ENCODE measurements around the gene PPIL1. TPM values are rescaled to one million over a fixed set of nuclear protein-coding genes. Genes with fewer than 3 reads are reported as not detected.
"Not testable (repeated sequence)": the region's sequence is repeated elsewhere in the genome, so short reads cannot be mapped to it uniquely, and the experiment has no call there.

Gene PPIL1
- total RNA-seq, 8 experiments from 2014 or later: 36.4 to 77.1 (median 48.4) TPM

- no peak overlapping the region for H3K27ac ChIP-seq
- H3K4me1 ChIP-seq (replicated peaks in 1 of 2): peaks cover 11 to 18% of the 10 kb centered on the region in 2 donors
- WGBS, 10 experiments: 50 to 100% (median 75%) methylated on average over 1 to 2 of the region's 3 CpGs; no CpG with 5 or more reads in 4 of the 10 experiments
- in situ Hi-C loops (cut with MboI; ENCODE audit: low pct_unique_long_range_greater_than_20kb in 2 of 9, low sequenced_read_pairs in 9 of 9, unreplicated experiment in 9 of 9): no loop called here
- no peak overlapping the region for H3K4me3 ChIP-seq
- ATAC-seq (replicated peaks in 6 of 8): no peak
These were observed 61.1 kb downstream of the PPIL1 start for GRCh38 chr6:36813526-36813925.

GRCh38 chr6:36813047-36813446 is 61.6 kb downstream of the PPIL1 start:
- in situ Hi-C loops (cut with MboI; ENCODE audit: low pct_unique_long_range_greater_than_20kb in 2 of 9, low sequenced_read_pairs in 9 of 9, unreplicated experiment in 9 of 9); ATAC-seq (replicated peaks in 6 of 8); H3K27ac ChIP-seq; H3K4me3 ChIP-seq: not testable (repeated sequence)
- 67 to 100% (median 86%) methylated on average over 1 to 3 of the region's 3 CpGs; no CpG with 5 or more reads in 4 of the 10 experiments for WGBS, 10 experiments
- peaks cover 11 to 18% of the 10 kb centered on the region in 2 donors for H3K4me1 ChIP-seq (replicated peaks in 1 of 2)

- WGBS, 10 experiments: 43 to 83% (median 65%) methylated on average over 1 to 14 of the region's 16 CpGs; no CpG with 5 or more reads in 2 of the 10 experiments
- in situ Hi-C loops (cut with MboI; ENCODE audit: low pct_unique_long_range_greater_than_20kb in 2 of 9, low sequenced_read_pairs in 9 of 9, unreplicated experiment in 9 of 9): no loop called here
- Histone ChIP-seq H3K27ac (peak overlapping the region in 1 of 2 donors; percentile 16), H3K4me3 (no peak overlapping the region), H3K4me1 (replicated peaks in 1 of 2) (peaks cover 22 to 26% of the 10 kb centered on the region in 2 donors)
- ATAC-seq (replicated peaks in 6 of 8): peak in 5 of 8 experiments; percentile 64 to 80 (median 72)
These were observed 64.4 kb downstream of the PPIL1 start for GRCh38 chr6:36809941-36810803.

DNA sequence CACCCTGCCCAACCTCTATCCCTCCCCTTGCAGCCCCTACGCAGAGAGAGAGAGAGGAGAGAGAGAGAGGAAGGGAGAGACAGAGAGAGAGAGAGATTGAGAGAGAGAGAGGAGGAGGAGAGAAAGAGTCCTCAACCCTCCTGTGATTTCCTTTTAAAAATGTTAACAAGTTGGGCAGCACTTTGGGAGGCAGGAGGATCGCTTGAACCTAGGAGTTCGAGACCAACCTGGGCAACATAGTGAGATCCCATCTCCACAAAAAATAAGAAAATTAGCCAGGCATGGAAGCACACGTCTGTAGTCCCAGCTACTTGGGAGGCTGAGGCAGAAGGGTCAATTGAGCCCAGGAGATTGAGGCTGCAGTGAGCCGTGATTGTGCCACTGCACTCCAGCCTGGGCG is 65.4 kb downstream of the PPIL1 start:
- WGBS, 10 experiments: 66 to 100% (median 89%) methylated on average over 1 to 5 of the region's 6 CpGs; no CpG with 5 or more reads in 3 of the 10 experiments
- in situ Hi-C loops (cut with MboI; ENCODE audit: low pct_unique_long_range_greater_than_20kb in 2 of 9, low sequenced_read_pairs in 9 of 9, unreplicated experiment in 9 of 9): no loop called here
- no peak for ATAC-seq (replicated peaks in 6 of 8)
- Histone ChIP-seq H3K4me1 (replicated peaks in 1 of 2) (peaks cover 33 to 36% of the 10 kb centered on the region in 2 donors), H3K4me3 (no peak overlapping the region), H3K27ac (no peak overlapping the region)

GRCh38 chr6:36808634-36809033 is 66.0 kb downstream of the PPIL1 start:
- Histone ChIP-seq H3K4me1 (replicated peaks in 1 of 2) (peaks cover 35 to 39% of the 10 kb centered on the region in 2 donors), H3K27ac (no peak overlapping the region), H3K4me3 (no peak overlapping the region)
- WGBS, 10 experiments: 0 to 100% (median 85%) methylated on average over 1 to 5 of the region's 5 CpGs; no CpG with 5 or more reads in 2 of the 10 experiments
- no peak for ATAC-seq (replicated peaks in 6 of 8)
- in situ Hi-C loops (cut with MboI; ENCODE audit: low pct_unique_long_range_greater_than_20kb in 2 of 9, low sequenced_read_pairs in 9 of 9, unreplicated experiment in 9 of 9): no loop called here

DNA sequence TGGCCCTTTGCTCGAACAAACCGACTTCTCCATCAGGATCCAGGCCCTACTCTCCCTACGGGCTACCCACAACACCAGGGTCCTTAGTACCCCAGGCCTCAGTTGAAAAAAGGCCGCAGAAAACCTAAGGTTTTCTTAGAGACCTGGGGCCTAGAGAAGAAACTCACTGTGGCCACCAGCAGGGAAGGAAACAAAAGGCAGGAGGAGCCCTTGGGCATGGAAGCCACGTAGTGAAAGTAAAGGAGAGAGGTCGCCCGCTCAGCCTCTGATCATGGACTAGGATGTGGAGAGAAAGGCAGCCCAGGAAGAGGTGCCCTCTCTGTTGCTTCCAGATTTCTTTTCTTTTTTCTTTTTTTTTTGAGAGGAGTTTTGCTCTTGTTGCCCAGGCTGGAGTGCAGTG is 66.9 kb downstream of the PPIL1 start:
- ATAC-seq (replicated peaks in 6 of 8): no peak
- 67 to 100% (median 97%) methylated on average over 1 to 6 of the region's 7 CpGs; no CpG with 5 or more reads in 1 of the 10 experiments for WGBS, 10 experiments

GRCh38 chr6:36807143-36807542 is 67.5 kb downstream of the PPIL1 start:
- in situ Hi-C loops (cut with MboI; ENCODE audit: low pct_unique_long_range_greater_than_20kb in 2 of 9, low sequenced_read_pairs in 9 of 9, unreplicated experiment in 9 of 9): no loop called here
- Histone ChIP-seq H3K4me3 (no peak overlapping the region), H3K27ac (no peak overlapping the region), H3K4me1 (replicated peaks in 1 of 2) (peaks cover 35 to 39% of the 10 kb centered on the region in 2 donors)
- ATAC-seq (replicated peaks in 6 of 8): no peak
- WGBS, 10 experiments: 23 to 100% (median 48%) methylated on average over 1 to 5 of the region's 5 CpGs; no CpG with 5 or more reads in 2 of the 10 experiments

More for the DNA sequence above, 66.9 kb downstream of the PPIL1 start:
- peaks cover 35 to 39% of the 10 kb centered on the region in 2 donors for H3K4me1 ChIP-seq (replicated peaks in 1 of 2)
- in situ Hi-C loops (cut with MboI; ENCODE audit: low pct_unique_long_range_greater_than_20kb in 2 of 9, low sequenced_read_pairs in 9 of 9, unreplicated experiment in 9 of 9): no loop called here
- no peak overlapping the region for H3K27ac ChIP-seq
- H3K4me3 ChIP-seq: no peak overlapping the region

- no peak overlapping the region for H3K4me3 ChIP-seq
- WGBS, 10 experiments: 29 to 100% (median 43%) methylated on average over 1 to 3 of the region's 8 CpGs; no CpG with 5 or more reads in 4 of the 10 experiments
- H3K4me1 ChIP-seq (replicated peaks in 1 of 2): peaks cover 35 to 38% of the 10 kb centered on the region in 2 donors
- ATAC-seq (replicated peaks in 6 of 8): peak in 1 of 8 experiments; percentile 13
- H3K27ac ChIP-seq: no peak overlapping the region
- in situ Hi-C loops (cut with MboI; ENCODE audit: low pct_unique_long_range_greater_than_20kb in 2 of 9, low sequenced_read_pairs in 9 of 9, unreplicated experiment in 9 of 9): no loop called here
These were observed 68.7 kb downstream of the PPIL1 start for GRCh38 chr6:36805917-36806316.

GRCh38 chr6:36805096-36805797 is 69.4 kb downstream of the PPIL1 start:
- Histone ChIP-seq H3K4me1 (replicated peaks in 1 of 2) (peaks cover 35% of the 10 kb centered on the region in 2 donors), H3K27ac (peak overlapping the region in 1 of 2 donors; percentile 34), H3K4me3 (no peak overlapping the region)
- in situ Hi-C loops (cut with MboI; ENCODE audit: low pct_unique_long_range_greater_than_20kb in 2 of 9, low sequenced_read_pairs in 9 of 9, unreplicated experiment in 9 of 9): no loop called here
- WGBS, 10 experiments: 0 to 52% (median 17%) methylated on average over 1 to 6 of the region's 7 CpGs; no CpG with 5 or more reads in 2 of the 10 experiments
- ATAC-seq (replicated peaks in 6 of 8): peak in 5 of 8 experiments; percentile 70 to 78 (median 72)

Other genes starting within 250 kb of the PPIL1 start
- 100 to 1,000 TPM in 5 of 8 experiments, 10 to 100 TPM in 3; 45.7 to 896 (median 172) TPM for gene CDKN1A, start 196.1 kb downstream of the PPIL1 start, total RNA-seq
- gene RAB44, start 177.0 kb downstream of the PPIL1 start, total RNA-seq: under 1 TPM in 5 of 8 experiments, not detected in 3; 0.07 to 0.33 (median 0.09) TPM
- gene CPNE5, start 35.4 kb downstream of the PPIL1 start, total RNA-seq: 1 to 10 TPM in 6 of 8 experiments, under 1 TPM in 2; 0.45 to 3.1 (median 1.7) TPM
- gene C6orf89, start 11.1 kb upstream of the PPIL1 start, total RNA-seq: 10 to 100 TPM; 22.2 to 55.6 (median 34.5) TPM
- 1 to 10 TPM in 2 of 8 experiments, under 1 TPM in 4, not detected in 2; 0.09 to 3.4 (median 0.30) TPM for gene PI16, start 79.9 kb upstream of the PPIL1 start, total RNA-seq
- gene MTCH1, start 111.4 kb upstream of the PPIL1 start, total RNA-seq: 100 to 1,000 TPM in 6 of 8 experiments, 10 to 100 TPM in 2; 84.8 to 271 (median 119) TPM
- 1 to 10 TPM in 2 of 8 experiments, under 1 TPM in 4, not detected in 2; 0.14 to 1.8 (median 0.53) TPM for gene FGD2, start 130.9 kb upstream of the PPIL1 start, total RNA-seq